B cell (primary cell): Measurements from ENCODE around the gene CRTC1. TPM values are rescaled to one million over a fixed set of nuclear protein-coding genes. Genes with fewer than 3 reads are reported as not detected.

ENCODE experiments used
- ATAC-seq: fragments of 200-7000 bp; cut with Tn5 transposase; one replicate; pipeline ENCODE4 v1.10.0; 2021; ENCODE audit warnings: low read depth, mild to moderate bottlenecking, moderate number of reproducible peaks, moderate library complexity
- CTCF ChIA-PET: fragments of 350-600 bp; sonication (Branson Sonifier 250); formaldehyde crosslinking; loops from one replicate; lab custom pipeline; 2021; ENCODE audit warnings: antibody characterized with exemption, inconsistent platforms; lab: Charles Lee
- POLR2A ChIA-PET: fragments of 350-600 bp; sonication (Branson Sonifier 250); formaldehyde crosslinking; loops from one replicate; lab custom pipeline; 2021; ENCODE audit warnings: antibody characterized with exemption; lab: Charles Lee
- DNase-seq: peaks from one replicate; pipeline ENCODE4 v3.0.0; 2013
- H2AFZ ChIP-seq: 2 replicates; pipeline ENCODE4 v1.6.1; 2012; ENCODE audit warnings: mild to moderate bottlenecking, low read depth, low read length; ENCODE audit not compliant: insufficient read depth, poor library complexity, severe bottlenecking
- H3K27ac ChIP-seq, 2 donors: 1 replicate in 1 of 2; 2 replicates in 1 of 2; pipeline ENCODE4 v1.5.1; 2012 to 2013; ENCODE audit warnings: low read length in 2 of 2, mild to moderate bottlenecking in 2 of 2, moderate library complexity in 1 of 2
- H3K27me3 ChIP-seq, 4 experiments: fragments of 200-600 bp in 1 of 4; sonication (generic) in 1 of 4; replicated peaks in 1 of 4; 1 replicate in 2 of 4; 2 replicates in 2 of 4; pipeline versions ENCODE4 v1.6.1 to v1.7.0; 2013 to 2016; ENCODE audit warnings: low read length in 3 of 4, mild to moderate bottlenecking in 2 of 4, mixed read lengths in 1 of 4, moderate library complexity in 1 of 4; ENCODE audit not compliant: insufficient read depth in 4 of 4, control insufficient read depth in 3 of 4; ENCODE audit errors: control extremely low read depth in 1 of 4
- H3K36me3 ChIP-seq, 2 experiments: replicated peaks in 1 of 2; 1 replicate in 1 of 2; 2 replicates in 1 of 2; pipeline versions ENCODE4 v1.6.1 to v1.7.1; 2013; ENCODE audit warnings: low read length in 1 of 2; ENCODE audit not compliant: insufficient read depth in 2 of 2, control insufficient read depth in 1 of 2; ENCODE audit errors: control extremely low read depth in 1 of 2, extremely low read depth in 1 of 2
- H3K4me1 ChIP-seq, 2 donors: fragments of 200-600 bp in 1 of 2; sonication (generic) in 1 of 2; 1 replicate in 1 of 2; 2 replicates in 1 of 2; pipeline versions ENCODE4 v1.5.1 to v1.6.1; 2013 to 2017; ENCODE audit warnings: low read length in 2 of 2; ENCODE audit not compliant: control insufficient read depth in 2 of 2, insufficient read depth in 2 of 2
- H3K4me2 ChIP-seq: replicated peaks from 2 replicates; pipeline ENCODE3; 2012; ENCODE audit warnings: mild to moderate bottlenecking, low read depth, low read length; ENCODE audit not compliant: poor library complexity, severe bottlenecking
- H3K4me3 ChIP-seq, 5 experiments: fragments of 200-600 bp in 1 of 5; sonication (generic) in 1 of 5; 1 replicate in 3 of 5; 2 replicates in 2 of 5; pipeline versions ENCODE4 v1.5.1 to v1.7.0; 2011 to 2016; ENCODE audit warnings: low read length in 4 of 5, mild to moderate bottlenecking in 4 of 5, low read depth in 2 of 5, control low read depth in 1 of 5, moderate library complexity in 1 of 5; ENCODE audit not compliant: insufficient read depth in 1 of 5; ENCODE audit errors: control extremely low read depth in 1 of 5, extremely low read depth in 1 of 5
- H3K79me2 ChIP-seq: fragments of 200-600 bp; sonication (generic); one replicate; pipeline ENCODE4 v1.6.0; 2016; ENCODE audit warnings: low read length; ENCODE audit not compliant: control insufficient read depth, insufficient read depth
- H3K9ac ChIP-seq: fragments of 200-600 bp; sonication (generic); 2 replicates; pipeline ENCODE4 v1.6.1; 2017; ENCODE audit warnings: mild to moderate bottlenecking, low read length, moderate library complexity
- H3K9me3 ChIP-seq, 3 donors: one replicate each; pipeline versions ENCODE4 v1.6.1 to v1.7.1; 2013; ENCODE audit warnings: low read length in 2 of 3; ENCODE audit not compliant: control insufficient read depth in 2 of 3, insufficient read depth in 1 of 3; ENCODE audit errors: control extremely low read depth in 1 of 3
- H4K20me1 ChIP-seq: 2 replicates; pipeline ENCODE4 v1.6.0; 2012; ENCODE audit warnings: mild to moderate bottlenecking, low read length; ENCODE audit not compliant: insufficient read depth, control insufficient read depth, poor library complexity, severe bottlenecking
- H3K27ac Mint-ChIP-seq: one replicate; pipeline ENCODE4 v1.8.0; 2021; ENCODE audit warnings: mixed read lengths
- H3K27me3 Mint-ChIP-seq: one replicate; pipeline ENCODE4 v1.8.0; 2021; ENCODE audit warnings: mixed read lengths
- H3K4me1 Mint-ChIP-seq: one replicate; pipeline ENCODE4 v1.8.0; 2021; ENCODE audit warnings: mixed read lengths
- H3K4me3 Mint-ChIP-seq: one replicate; pipeline ENCODE4 v1.8.0; 2021; ENCODE audit warnings: mixed read lengths
- H3K9me3 Mint-ChIP-seq: one replicate; pipeline ENCODE4 v1.8.0; 2022; ENCODE audit warnings: mixed read lengths; ENCODE audit not compliant: insufficient read depth
- CTCF ChIP-seq: fragments of 200-600 bp; IDR thresholded peaks from one replicate; pipeline ENCODE4 v1.8.0; 2022; ENCODE audit warnings: antibody characterized with exemption, mild to moderate bottlenecking
- EZH2 ChIP-seq: IDR thresholded peaks from 2 replicates; pipeline ENCODE4 v1.6.1; 2012; ENCODE audit warnings: borderline replicate concordance, low read depth, mild to moderate bottlenecking, moderate library complexity, low read length; ENCODE audit not compliant: insufficient read depth, poor library complexity, severe bottlenecking
- WGBS: methylation state at CpG from one replicate; pipeline ENCODE4 v1.1.5; 2013; ENCODE audit warnings: missing lambda C conversion rate; ENCODE audit not compliant: insufficient coverage; 5-methylcytosine and 5-hydroxymethylcytosine counted together
- intact Hi-C: fragments of 100-400 bp; cut with micrococcal nuclease; formaldehyde crosslinking; loops from one replicate; pipeline ENCODE4 v1.10.0; 2022
- polyA plus RNA-seq: library from polyadenylated mRNA; depleted of rRNA; stranded (reverse); fragments of >200 nt; gene quantifications from 2 replicates; pipeline ENCODE4 v1.2.3, GENCODE V29; 2012
- total RNA-seq, 2 donors: library from RNA; stranded (reverse); fragments of 120-200 nt in 1 of 2; gene quantifications; 1 replicate in 1 of 2; 2 replicates in 1 of 2; pipeline versions ENCODE4 v1.2.3 to v1.2.4, GENCODE V29; 2013 to 2022

The CRTC1 gene
- total and polyA plus RNA-seq, 2 donors (not counting 1 experiment from before 2014, with no cell fraction given): 15.9 to 30.1 TPM

- no peaks in the 10 kb centered on the region for H3K27me3 ChIP-seq
- CTCF ChIA-PET: no interaction called here
- H4K20me1 ChIP-seq: peaks cover 95% of the 10 kb centered on the region
- peaks cover 99% of the 10 kb centered on the region for H3K79me2 ChIP-seq
- Mint-ChIP-seq H3K4me3 (no peak overlapping the region), H3K27ac (no peak overlapping the region), H3K4me1 (peaks cover 16% of the 10 kb centered on the region), H3K27me3 (no peaks in the 10 kb centered on the region), H3K9me3 (no peaks in the 10 kb centered on the region)
- peaks cover 0 to 3% (median 0%) of the 10 kb centered on the region in 3 donors for H3K9me3 ChIP-seq
- WGBS: 97% methylated on average over 19 of the region's 28 CpGs
- H2AFZ ChIP-seq: no peak overlapping the region
- H3K27ac ChIP-seq: no peak overlapping the region
- no peak for ATAC-seq
- H3K36me3 ChIP-seq: peaks cover 0 to 9% of the 10 kb centered on the region in 2 experiments
- H3K4me2 ChIP-seq: no peak overlapping the region
- POLR2A ChIA-PET: no interaction called here
- H3K9ac ChIP-seq: no peak overlapping the region
- intact Hi-C loops: no loop called here
- peaks cover 10 to 12% of the 10 kb centered on the region in 2 donors for H3K4me1 ChIP-seq
- H3K4me3 ChIP-seq: no peak overlapping the region
- no peak for DNase-seq
- TF ChIP-seq CTCF (no peak), EZH2 (no peak)
These were observed 27.7 kb downstream of the CRTC1 start for GRCh38 chr19:18710996-18711751.

GRCh38 chr19:18711893-18712292 lies 28.4 kb downstream of the CRTC1 start:
- Histone ChIP-seq H3K4me3 (no peak overlapping the region), H3K9ac (no peak overlapping the region), H2AFZ (no peak overlapping the region), H3K36me3 (peaks cover 0 to 9% of the 10 kb centered on the region in 2 experiments), H4K20me1 (peaks cover 99% of the 10 kb centered on the region), H3K4me1 (peaks cover 10 to 12% of the 10 kb centered on the region in 2 donors), H3K27me3 (no peaks in the 10 kb centered on the region), H3K9me3 (peaks cover 0 to 3% (median 0%) of the 10 kb centered on the region in 3 donors), H3K79me2 (peaks cover 100% of the 10 kb centered on the region), H3K4me2 (no peak overlapping the region), H3K27ac (no peak overlapping the region)
- peaks cover 16% of the 10 kb centered on the region for H3K4me1 Mint-ChIP-seq
- DNase-seq: no peak
- WGBS: 100% methylated on average over 2 of the region's 3 CpGs
- TF ChIP-seq CTCF: no peak
- no peak for TF ChIP-seq EZH2
- ChIA-PET POLR2A (no interaction called here), CTCF (no interaction called here)
- no peak overlapping the region for H3K27ac Mint-ChIP-seq
- H3K27me3 Mint-ChIP-seq: no peaks in the 10 kb centered on the region
- H3K4me3 Mint-ChIP-seq: no peak overlapping the region
- intact Hi-C loops: no loop called here
- no peaks in the 10 kb centered on the region for H3K9me3 Mint-ChIP-seq
- no peak for ATAC-seq
